Measurements from ENCODE around the gene RGS19.
"Not testable (repeated sequence)": the region's sequence is repeated elsewhere in the genome, so short reads cannot be mapped to it uniquely, and the experiment has no call there.

DNA sequence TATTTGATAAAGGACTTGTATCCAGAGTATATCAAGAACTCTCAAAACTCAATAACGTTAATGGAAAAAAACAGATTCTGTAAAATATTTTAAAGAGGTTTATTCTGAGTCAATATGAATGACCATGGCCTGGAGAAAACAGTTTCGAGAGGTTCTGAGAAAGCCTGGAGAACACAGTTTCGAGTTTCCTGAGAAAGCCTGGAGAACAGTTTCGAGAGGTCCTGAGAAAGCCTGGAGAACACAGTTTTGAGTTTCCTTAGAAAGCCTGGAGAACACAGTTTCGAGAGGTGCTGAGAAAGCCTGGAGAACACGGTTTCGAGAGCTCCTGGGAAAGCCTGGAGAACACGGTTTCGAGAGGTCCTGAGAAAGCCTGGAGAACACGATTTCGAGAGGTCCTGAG lies 43.6 kb upstream of the RGS19 start:
- TF ChIP-seq POLR2A (IDR thresholded peaks at IDR 0.05) = not testable (repeated sequence)
- TF ChIP-seq, protein P1, sequence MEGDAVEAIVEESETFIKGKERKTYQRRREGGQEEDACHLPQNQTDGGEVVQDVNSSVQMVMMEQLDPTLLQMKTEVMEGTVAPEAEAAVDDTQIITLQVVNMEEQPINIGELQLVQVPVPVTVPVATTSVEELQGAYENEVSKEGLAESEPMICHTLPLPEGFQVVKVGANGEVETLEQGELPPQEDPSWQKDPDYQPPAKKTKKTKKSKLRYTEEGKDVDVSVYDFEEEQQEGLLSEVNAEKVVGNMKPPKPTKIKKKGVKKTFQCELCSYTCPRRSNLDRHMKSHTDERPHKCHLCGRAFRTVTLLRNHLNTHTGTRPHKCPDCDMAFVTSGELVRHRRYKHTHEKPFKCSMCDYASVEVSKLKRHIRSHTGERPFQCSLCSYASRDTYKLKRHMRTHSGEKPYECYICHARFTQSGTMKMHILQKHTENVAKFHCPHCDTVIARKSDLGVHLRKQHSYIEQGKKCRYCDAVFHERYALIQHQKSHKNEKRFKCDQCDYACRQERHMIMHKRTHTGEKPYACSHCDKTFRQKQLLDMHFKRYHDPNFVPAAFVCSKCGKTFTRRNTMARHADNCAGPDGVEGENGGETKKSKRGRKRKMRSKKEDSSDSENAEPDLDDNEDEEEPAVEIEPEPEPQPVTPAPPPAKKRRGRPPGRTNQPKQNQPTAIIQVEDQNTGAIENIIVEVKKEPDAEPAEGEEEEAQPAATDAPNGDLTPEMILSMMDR (IDR thresholded peaks at IDR 0.05) = not testable (repeated sequence)

All from body of pancreas (tissue), 4 donors.